CD4-positive, alpha-beta T cell (primary cell): Measurements from ENCODE around the gene GLDC. TPM values are rescaled to one million over a fixed set of nuclear protein-coding genes. Genes with fewer than 3 reads are reported as not detected.

Experiments
- ATAC-seq: fragments of 200-7000 bp; cut with Tn5 transposase; one replicate; pipeline ENCODE4 v1.10.0; 2022; ENCODE audit warnings: mild to moderate bottlenecking; ENCODE audit not compliant: poor library complexity
- CTCF ChIA-PET: fragments of 350-600 bp; sonication (Branson Sonifier 250); formaldehyde crosslinking; loops from one replicate; lab custom pipeline; 2021; ENCODE audit warnings: antibody characterized with exemption, inconsistent platforms; lab: Charles Lee
- POLR2A ChIA-PET: fragments of 350-600 bp; sonication (Branson Sonifier 250); formaldehyde crosslinking; loops from one replicate; lab custom pipeline; 2021; ENCODE audit warnings: antibody characterized with exemption, inconsistent platforms; lab: Charles Lee
- DNase-seq, 14 experiments: peaks; one replicate each; pipeline ENCODE4 v3.0.0-alpha.2; 2013 to 2020; ENCODE audit warnings: mixed read lengths in 2 of 14
- H3K27ac ChIP-seq, 2 donors: one replicate each; pipeline versions ENCODE4 v1.5.1 to v1.7.0; 2013; ENCODE audit warnings: low read length in 2 of 2, low read depth in 1 of 2, mild to moderate bottlenecking in 1 of 2
- H3K27me3 ChIP-seq, 2 experiments: 1 replicate in 1 of 2; 2 replicates in 1 of 2; pipeline versions ENCODE4 v1.6.1 to v1.7.0; 2013; ENCODE audit warnings: low read length in 2 of 2, control low read depth in 1 of 2, mild to moderate bottlenecking in 1 of 2, moderate library complexity in 1 of 2; ENCODE audit not compliant: insufficient read depth in 2 of 2, control insufficient read depth in 1 of 2
- H3K36me3 ChIP-seq: one replicate; pipeline ENCODE4 v1.6.1; 2013; ENCODE audit warnings: low read length, control low read depth; ENCODE audit not compliant: insufficient read depth
- H3K4me1 ChIP-seq: one replicate; pipeline ENCODE4 v1.6.1; 2013; ENCODE audit warnings: low read length, control low read depth; ENCODE audit not compliant: insufficient read depth
- H3K4me3 ChIP-seq: one replicate; pipeline ENCODE4 v1.5.1; 2013; ENCODE audit warnings: mild to moderate bottlenecking, low read length, moderate library complexity
- H3K9me3 ChIP-seq, 2 experiments: 1 replicate in 1 of 2; 2 replicates in 1 of 2; pipeline versions ENCODE4 v1.6.1 to v1.7.0; 2013; ENCODE audit warnings: low read length in 2 of 2, mild to moderate bottlenecking in 2 of 2, control low read depth in 1 of 2, moderate library complexity in 1 of 2; ENCODE audit not compliant: control insufficient read depth in 1 of 2, insufficient read depth in 1 of 2
- H3K27ac Mint-ChIP-seq: one replicate; pipeline ENCODE4 v1.8.0; 2020; ENCODE audit warnings: mixed read lengths
- H3K27me3 Mint-ChIP-seq: one replicate; pipeline ENCODE4 v1.8.0; 2021; ENCODE audit warnings: mixed read lengths
- H3K36me3 Mint-ChIP-seq: one replicate; pipeline ENCODE4 v1.8.0; 2021; ENCODE audit warnings: low read depth, mixed read lengths
- H3K4me1 Mint-ChIP-seq: one replicate; pipeline ENCODE4 v1.8.0; 2021; ENCODE audit warnings: low read depth, mixed read lengths
- H3K4me3 Mint-ChIP-seq: one replicate; pipeline ENCODE4 v1.8.0; 2020; ENCODE audit warnings: mild to moderate bottlenecking, mixed read lengths
- H3K9me3 Mint-ChIP-seq: one replicate; pipeline ENCODE4 v1.8.0; 2020; ENCODE audit warnings: mixed read lengths
- intact Hi-C, 2 experiments: fragments of 100-400 bp; cut with DNase I in 1 of 2; cut with micrococcal nuclease in 1 of 2; formaldehyde crosslinking; loops; one replicate each; pipeline versions ENCODE4 v1.15.1 to v1.9.0; 2023 to 2025; cut with DNase I, micrococcal nuclease
- total RNA-seq, 174 experiments: library from RNA in 2 of 174; stranded (reverse) in 2 of 174; gene quantifications; one replicate each; pipeline ENCODE4 v1.2.3 and lab custom pipeline; 2021 to 2026
- TF ChIP-seq, protein P1 (sequence below): fragments of 200-600 bp; IDR thresholded peaks from one replicate; pipeline ENCODE4 v1.8.0; 2022; ENCODE audit warnings: antibody characterized with exemption, mild to moderate bottlenecking

The GLDC gene
- total RNA-seq, 2 experiments from 2014 or later, result not detected

DNA sequence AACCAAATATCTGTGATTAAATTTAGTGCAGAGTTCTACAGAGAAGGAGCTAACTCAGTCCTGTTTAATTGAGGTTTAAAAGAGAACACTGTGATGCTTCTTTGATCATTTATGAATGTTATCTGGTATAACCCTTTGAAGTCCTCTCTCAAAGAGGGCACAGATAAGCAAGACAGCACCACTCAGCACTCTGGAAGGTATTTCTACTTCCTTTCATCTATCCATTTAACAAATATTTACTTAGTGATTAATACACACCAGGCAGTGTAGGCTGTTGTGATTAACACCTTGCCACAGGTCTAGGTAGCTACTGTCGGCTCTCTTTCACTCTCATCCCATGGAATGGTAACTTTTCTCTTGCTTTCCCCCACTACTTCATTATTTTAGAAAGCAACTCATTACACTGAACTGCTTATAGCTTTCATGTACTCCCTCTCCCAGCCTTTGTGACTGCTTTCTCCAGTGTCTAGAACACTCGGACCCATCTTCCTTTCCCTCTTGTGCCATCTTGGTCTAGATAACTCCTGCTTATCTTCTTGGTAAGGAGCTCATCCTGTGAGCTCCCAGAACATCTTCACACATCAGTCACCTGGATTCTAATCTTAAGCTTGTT is 54.7 kb downstream of the GLDC start:
- Mint-ChIP-seq H3K4me3 (no peak overlapping the region), H3K27me3 (no peaks in the 10 kb centered on the region), H3K36me3 (no peaks in the 10 kb centered on the region), H3K9me3 (no peaks in the 10 kb centered on the region), H3K4me1 (no peaks in the 10 kb centered on the region), H3K27ac (no peak overlapping the region)
- ATAC-seq, result no peak
- POLR2A ChIA-PET, result no interaction called here
- H3K27me3 ChIP-seq, result no peaks in the 10 kb centered on the region
- H3K27ac ChIP-seq, result no peak overlapping the region
- CTCF ChIA-PET, result no interaction called here
- TF ChIP-seq, protein P1, sequence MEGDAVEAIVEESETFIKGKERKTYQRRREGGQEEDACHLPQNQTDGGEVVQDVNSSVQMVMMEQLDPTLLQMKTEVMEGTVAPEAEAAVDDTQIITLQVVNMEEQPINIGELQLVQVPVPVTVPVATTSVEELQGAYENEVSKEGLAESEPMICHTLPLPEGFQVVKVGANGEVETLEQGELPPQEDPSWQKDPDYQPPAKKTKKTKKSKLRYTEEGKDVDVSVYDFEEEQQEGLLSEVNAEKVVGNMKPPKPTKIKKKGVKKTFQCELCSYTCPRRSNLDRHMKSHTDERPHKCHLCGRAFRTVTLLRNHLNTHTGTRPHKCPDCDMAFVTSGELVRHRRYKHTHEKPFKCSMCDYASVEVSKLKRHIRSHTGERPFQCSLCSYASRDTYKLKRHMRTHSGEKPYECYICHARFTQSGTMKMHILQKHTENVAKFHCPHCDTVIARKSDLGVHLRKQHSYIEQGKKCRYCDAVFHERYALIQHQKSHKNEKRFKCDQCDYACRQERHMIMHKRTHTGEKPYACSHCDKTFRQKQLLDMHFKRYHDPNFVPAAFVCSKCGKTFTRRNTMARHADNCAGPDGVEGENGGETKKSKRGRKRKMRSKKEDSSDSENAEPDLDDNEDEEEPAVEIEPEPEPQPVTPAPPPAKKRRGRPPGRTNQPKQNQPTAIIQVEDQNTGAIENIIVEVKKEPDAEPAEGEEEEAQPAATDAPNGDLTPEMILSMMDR, result no peak
- intact Hi-C loops, result no loop called here
- no peak for DNase-seq
- H3K4me3 ChIP-seq, result no peak overlapping the region
- H3K4me1 ChIP-seq, result no peaks in the 10 kb centered on the region
- no peaks in the 10 kb centered on the region for H3K36me3 ChIP-seq
- no peaks in the 10 kb centered on the region for H3K9me3 ChIP-seq

DNA sequence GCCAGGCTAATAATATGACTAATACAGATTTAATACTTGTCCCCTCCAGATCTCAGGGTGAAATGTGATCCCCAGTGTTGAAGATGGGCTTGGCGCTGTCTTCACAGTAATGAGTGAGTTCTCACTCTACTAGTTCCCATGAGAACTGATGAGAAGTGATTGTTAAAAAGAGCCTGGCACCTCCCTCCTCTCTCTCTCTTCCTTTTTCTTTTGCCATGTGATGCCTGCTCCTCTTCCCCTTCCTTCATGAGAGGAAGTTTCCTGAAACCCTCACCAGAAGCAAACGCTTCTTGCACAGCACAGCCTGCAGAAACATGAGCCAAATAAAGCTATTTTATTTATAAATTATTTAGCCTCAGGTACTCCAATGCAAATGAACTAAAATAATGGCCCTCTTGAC is 55.2 kb downstream of the GLDC start:
- no peak overlapping the region for H3K27ac Mint-ChIP-seq
- ChIA-PET CTCF (no interaction called here), POLR2A (no interaction called here)
- no peaks in the 10 kb centered on the region for H3K27me3 Mint-ChIP-seq
- H3K27ac ChIP-seq, result no peak overlapping the region
- H3K4me3 ChIP-seq, result no peak overlapping the region
- H3K4me3 Mint-ChIP-seq, result no peak overlapping the region
- no peaks in the 10 kb centered on the region for H3K36me3 Mint-ChIP-seq
- ATAC-seq (no peak), DNase-seq (no peak)
- no peaks in the 10 kb centered on the region for H3K4me1 Mint-ChIP-seq
- TF ChIP-seq, protein P1, result no peak
- intact Hi-C loops, result no loop called here
- no peaks in the 10 kb centered on the region for H3K9me3 ChIP-seq
- H3K4me1 ChIP-seq, result no peaks in the 10 kb centered on the region
- no peaks in the 10 kb centered on the region for H3K27me3 ChIP-seq
- H3K36me3 ChIP-seq, result no peaks in the 10 kb centered on the region
- no peaks in the 10 kb centered on the region for H3K9me3 Mint-ChIP-seq

DNA sequence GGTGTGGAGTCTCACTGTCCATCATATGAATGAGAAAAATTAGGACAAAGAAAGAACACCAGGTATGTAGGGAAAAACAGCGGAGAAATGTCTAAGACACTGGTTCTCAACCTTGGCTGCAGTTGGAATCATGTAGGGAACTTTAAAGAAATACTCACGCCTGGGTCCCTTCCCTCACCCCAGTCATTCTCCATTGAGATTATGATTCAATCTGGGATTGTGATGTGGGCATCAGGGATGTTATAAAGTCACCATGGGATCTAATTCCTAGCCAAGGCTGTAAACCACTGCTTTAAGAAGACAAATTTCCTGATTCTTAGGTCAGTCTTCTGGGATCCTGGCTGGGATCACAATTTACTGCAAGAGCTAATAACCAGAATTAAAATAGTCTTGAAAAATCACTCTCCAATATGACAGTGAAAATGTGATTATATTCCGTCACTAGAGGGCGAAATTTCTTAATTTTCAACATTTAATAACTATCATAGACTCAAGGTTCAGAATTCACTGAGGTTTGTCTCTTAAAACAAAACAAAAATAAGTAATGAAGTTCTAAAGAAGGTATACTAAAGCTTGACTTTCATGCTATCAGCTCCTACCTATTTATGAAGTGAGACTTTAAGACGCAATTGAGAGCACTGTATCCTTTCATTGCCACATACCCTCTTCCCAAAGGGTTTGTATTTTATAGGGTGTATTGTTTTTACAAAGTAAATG is 60.5 kb downstream of the GLDC start:
- Histone ChIP-seq H3K9me3 (no peaks in the 10 kb centered on the region), H3K4me1 (no peaks in the 10 kb centered on the region), H3K27me3 (no peaks in the 10 kb centered on the region), H3K4me3 (no peak overlapping the region), H3K36me3 (no peaks in the 10 kb centered on the region), H3K27ac (no peak overlapping the region)
- intact Hi-C loops, result loop anchor here (1.0 to 10.0 kb wide), 5 partner anchors 82 to 950 kb away; no protein-coding TSS in a partner anchor
- POLR2A ChIA-PET, result interaction anchor here (0.8 kb wide), 1 partner anchor 173 kb away, joined by 4 read pairs; the partner anchor contains the start of gene KDM4C
- TF ChIP-seq, protein P1, result peak; percentile 65
- Mint-ChIP-seq H3K9me3 (no peaks in the 10 kb centered on the region), H3K4me3 (no peak overlapping the region), H3K36me3 (no peaks in the 10 kb centered on the region), H3K27me3 (peaks cover 1% of the 10 kb centered on the region), H3K4me1 (no peaks in the 10 kb centered on the region), H3K27ac (no peak overlapping the region)
- ATAC-seq (no peak), DNase-seq (peak in 3 of 14 experiments; percentile 34 to 54 (median 45))
- CTCF ChIA-PET, result no interaction called here
